NCI-H2107 treated with DMSO at 0.1 percent for 48 hours (cell line): ENCODE data around the gene NTPCR.

ENCODE experiments used
- DNase-seq: peaks from one replicate; lab custom pipeline; 2025; ENCODE audit not compliant: unreplicated experiment; lab: John Stamatoyannopoulos, UW

NTPCR gene

GRCh38 chr1:233006108-233006507, 55.7 kb downstream of the NTPCR start:
- no peak for DNase-seq

- DNase-seq, result no peak
Measured at GRCh38 chr1:233006541-233006973, 56.1 kb downstream of the NTPCR start.

- no peak for DNase-seq
Measured at GRCh38 chr1:233010146-233010545, 59.7 kb downstream of the NTPCR start.

GRCh38 chr1:233012021-233012420, 61.6 kb downstream of the NTPCR start:
- DNase-seq, result no peak

GRCh38 chr1:233015965-233016364, 65.6 kb downstream of the NTPCR start:
- no peak for DNase-seq

- no peak for DNase-seq
Measured at GRCh38 chr1:233016798-233017197, 66.4 kb downstream of the NTPCR start.

- no peak for DNase-seq
Measured at GRCh38 chr1:233019083-233019482, 68.7 kb downstream of the NTPCR start.

- no peak for DNase-seq
Measured at GRCh38 chr1:233019778-233020325, 69.4 kb downstream of the NTPCR start.

- no peak for DNase-seq
Measured at GRCh38 chr1:233020426-233020825, 70.0 kb downstream of the NTPCR start.

- no peak for DNase-seq
Measured at GRCh38 chr1:233022246-233022645, 71.8 kb downstream of the NTPCR start.

- DNase-seq, result no peak
Measured at GRCh38 chr1:233024199-233024598, 73.8 kb downstream of the NTPCR start.

- DNase-seq, result no peak
Measured at GRCh38 chr1:233025157-233025556, 74.7 kb downstream of the NTPCR start.

- no peak for DNase-seq
Measured at GRCh38 chr1:233025567-233025966, 75.2 kb downstream of the NTPCR start.

GRCh38 chr1:233027046-233027445, 76.6 kb downstream of the NTPCR start:
- no peak for DNase-seq

- DNase-seq, result no peak
Measured at GRCh38 chr1:233031521-233031920, 81.1 kb downstream of the NTPCR start.

- no peak for DNase-seq
Measured at GRCh38 chr1:233032916-233033315, 82.5 kb downstream of the NTPCR start.

- no peak for DNase-seq
Measured at GRCh38 chr1:233033361-233033760, 83.0 kb downstream of the NTPCR start.
